ENCODE data around the gene TBC1D12.

- TF ChIP-seq POLR2A (IDR thresholded peaks at IDR 0.05) (no peak), CTCF (IDR thresholded peaks at IDR 0.05) (no peak)
These were observed 46.5 kb upstream of the TBC1D12 start for GRCh38 chr10:94355841-94356240.

All from uterus (tissue), 2 donors.